SK-N-SH (cell line): Measurements from ENCODE around the gene ASB3. TPM values are rescaled to one million over a fixed set of nuclear protein-coding genes. Genes with fewer than 3 reads are reported as not detected.
"Not testable (repeated sequence)": the region's sequence is repeated elsewhere in the genome, so short reads cannot be mapped to it uniquely, and the experiment has no call there.

ENCODE experiments used
- CTCF ChIA-PET: fragments of 300-600, 350-600 bp; formaldehyde crosslinking; extraction: SDS; loops from one replicate; lab custom pipeline; 2021; lab: Yijun Ruan, JAX
- POLR2A ChIA-PET: fragments of 350-600 bp; sonication (Branson Sonifier 250); formaldehyde crosslinking; extraction: SDS; loops from one replicate; lab custom pipeline; 2020; ENCODE audit warnings: antibody characterized with exemption, inconsistent platforms; lab: Yijun Ruan, JAX
- DNase-seq: peaks from one replicate; pipeline ENCODE4 v3.0.0; 2012
- H2AFZ ChIP-seq: fragments of 200-600 bp; sonication (generic); 2 replicates; pipeline ENCODE4 v1.8.1; 2016; ENCODE audit warnings: antibody characterized with exemption, mild to moderate bottlenecking, low read depth
- H3F3A ChIP-seq: fragments of 200-600 bp; sonication (generic); replicated peaks from 2 replicates; pipeline ENCODE3; 2016; ENCODE audit warnings: antibody characterized with exemption, mild to moderate bottlenecking; ENCODE audit not compliant: insufficient read depth
- H3K27ac ChIP-seq, 2 experiments: fragments of 200-500 bp in 1 of 2; fragments of 200-600 bp in 1 of 2; sonication (Bioruptor generic) in 1 of 2; sonication (generic), shearing (Covaris generic) in 1 of 2; 2 replicates each; pipeline versions ENCODE4 v1.5.1 to v1.6.1; 2014 to 2016; ENCODE audit warnings: low read depth in 2 of 2, inconsistent platforms in 1 of 2, low read length in 1 of 2, mild to moderate bottlenecking in 1 of 2, mixed read lengths in 1 of 2
- H3K27me3 ChIP-seq: fragments of 200-600 bp; sonication (generic), shearing (Covaris generic); 2 replicates; pipeline ENCODE4 v1.6.1; 2016; ENCODE audit warnings: mixed run types; ENCODE audit not compliant: insufficient read depth
- H3K36me3 ChIP-seq, 2 experiments: fragments of 200-500 bp in 1 of 2; fragments of 200-600 bp in 1 of 2; sonication (Bioruptor generic) in 1 of 2; sonication (generic) in 1 of 2; replicated peaks in 1 of 2; 2 replicates each; pipeline versions ENCODE3 to v1.5.1; 2014 to 2016; ENCODE audit warnings: low read length in 1 of 2, mild to moderate bottlenecking in 1 of 2; ENCODE audit not compliant: insufficient read depth in 2 of 2, control insufficient read depth in 1 of 2
- H3K4me1 ChIP-seq, 2 experiments: fragments of 200-500 bp in 1 of 2; fragments of 200-600 bp in 1 of 2; sonication (Bioruptor generic) in 1 of 2; sonication (generic), shearing (Covaris generic) in 1 of 2; 2 replicates each; pipeline versions ENCODE4 v1.5.1 to v1.6.1; 2014 to 2016; ENCODE audit warnings: low read depth in 1 of 2, low read length in 1 of 2, mixed run types in 1 of 2; ENCODE audit not compliant: insufficient read depth in 2 of 2, control insufficient read depth in 1 of 2
- H3K4me2 ChIP-seq: fragments of 200-600 bp; sonication (generic), shearing (Covaris generic); 2 replicates; pipeline ENCODE4 v1.6.1; 2017; ENCODE audit warnings: mixed run types
- H3K4me3 ChIP-seq, 2 experiments: fragments of 200-500 bp in 1 of 2; fragments of 200-600 bp in 1 of 2; sonication (Bioruptor generic) in 1 of 2; sonication (generic), shearing (Covaris generic) in 1 of 2; 2 replicates each; pipeline versions ENCODE4 v1.5.1 to v1.8.1; 2014 to 2016; ENCODE audit warnings: low read depth in 2 of 2, inconsistent platforms in 1 of 2, low read length in 1 of 2, mild to moderate bottlenecking in 1 of 2, mixed read lengths in 1 of 2, moderate library complexity in 1 of 2
- H3K79me2 ChIP-seq: fragments of 200-600 bp; sonication (generic); 2 replicates; pipeline ENCODE4 v1.8.1; 2017; ENCODE audit warnings: mild to moderate bottlenecking; ENCODE audit not compliant: insufficient read depth
- H3K9ac ChIP-seq: fragments of 200-600 bp; sonication (generic); 2 replicates; pipeline ENCODE4 v1.6.1; 2017; ENCODE audit warnings: mixed run types
- H3K9me2 ChIP-seq: fragments of 200-600 bp; sonication (generic); 2 replicates; pipeline ENCODE4 v1.6.1; 2017; ENCODE audit warnings: mixed run types
- H3K9me3 ChIP-seq: fragments of 200-600 bp; sonication (generic); 2 replicates; pipeline ENCODE4 v1.6.1; 2017; ENCODE audit warnings: mixed run types, mild to moderate bottlenecking, moderate library complexity
- H4K20me1 ChIP-seq: fragments of 200-600 bp; sonication (generic); 2 replicates; pipeline ENCODE4 v1.6.1; 2017; ENCODE audit warnings: mild to moderate bottlenecking, mixed run types; ENCODE audit not compliant: insufficient read depth
- EZH2phosphoT487 ChIP-seq: fragments of 200-600 bp; sonication (generic); IDR thresholded peaks from 2 replicates; pipeline ENCODE4 v1.6.1; 2017; ENCODE audit warnings: low read depth, mixed run types, mild to moderate bottlenecking, antibody characterized with exemption, moderate library complexity, borderline replicate concordance
- FOSL2 ChIP-seq: IDR thresholded peaks from 2 replicates; pipeline ENCODE4 v1.4.0; 2012; ENCODE audit warnings: low read depth, mild to moderate bottlenecking, moderate library complexity, borderline replicate concordance
- FOXJ3 ChIP-seq: sonication (generic); formaldehyde crosslinking; IDR thresholded peaks from 2 replicates; pipeline ENCODE4 v1.5.1; 2020; ENCODE audit warnings: mild to moderate bottlenecking, missing genetic modification reagents
- JUND ChIP-seq: IDR thresholded peaks from 2 replicates; pipeline ENCODE4 v1.4.0; 2012
- MEF2A ChIP-seq: IDR thresholded peaks from 2 replicates; pipeline ENCODE4 v1.4.0; 2012; ENCODE audit warnings: low read depth, borderline replicate concordance
- MXI1 ChIP-seq: IDR thresholded peaks from 2 replicates; pipeline ENCODE4 v1.6.1; 2012; ENCODE audit warnings: mild to moderate bottlenecking, low read depth, low read length, improper control_type of control experiment
- NFIC ChIP-seq: IDR thresholded peaks from 2 replicates; pipeline ENCODE4 v1.4.0; 2012; ENCODE audit warnings: borderline replicate concordance
- NRF1 ChIP-seq: IDR thresholded peaks from 2 replicates; pipeline ENCODE4 v1.6.1; 2012; ENCODE audit warnings: low read depth, mild to moderate bottlenecking, low read length
- RAD21 ChIP-seq: IDR thresholded peaks from 2 replicates; pipeline ENCODE4 v1.6.1; 2012; ENCODE audit warnings: mild to moderate bottlenecking, low read length
- RCOR1 ChIP-seq: fragments of 150-350 bp; IDR thresholded peaks from 2 replicates; pipeline ENCODE4 v1.6.1; 2017; ENCODE audit warnings: antibody characterized with exemption, low read length
- RFX5 ChIP-seq: IDR thresholded peaks from 2 replicates; pipeline ENCODE4 v1.6.1; 2012; ENCODE audit warnings: mild to moderate bottlenecking, improper control_type of control experiment, low read length
- TAF1 ChIP-seq: IDR thresholded peaks from 2 replicates; pipeline ENCODE4 v1.6.1; 2012; ENCODE audit warnings: low read depth, mild to moderate bottlenecking, low read length, moderate library complexity, borderline replicate concordance
- TEAD4 ChIP-seq: IDR thresholded peaks from 2 replicates; pipeline ENCODE4 v1.4.0; 2012; ENCODE audit warnings: mild to moderate bottlenecking, borderline replicate concordance; ENCODE audit not compliant: insufficient read depth
- YY1 ChIP-seq: IDR thresholded peaks from 2 replicates; pipeline ENCODE4 v1.4.0; 2012; ENCODE audit warnings: low read depth, mild to moderate bottlenecking
- WGBS: methylation state at CpG from one replicate; pipeline ENCODE4 v1.1.6; 2017; ENCODE audit warnings: low lambda C conversion rate; 5-methylcytosine and 5-hydroxymethylcytosine counted together
- polyA plus RNA-seq, 3 experiments: library from polyadenylated mRNA; depleted of rRNA; stranded (reverse); fragments of >200 nt; gene quantifications; 2 replicates each; pipeline ENCODE4 v1.2.3, GENCODE V29; 2012
- TF ChIP-seq, protein P1 (sequence below): fragments of 150-350 bp; IDR thresholded peaks from 2 replicates; pipeline ENCODE4 v1.6.1; 2017; ENCODE audit warnings: antibody characterized with exemption, low read length, low read depth, borderline replicate concordance
- TF ChIP-seq, protein P2 (sequence below): IDR thresholded peaks from 2 replicates; pipeline ENCODE4; 2012
- TF ChIP-seq, protein P3 (sequence below): fragments of 200-600 bp; sonication (generic); IDR thresholded peaks from 2 replicates; pipeline ENCODE4 v1.6.1; 2017; ENCODE audit warnings: antibody characterized with exemption, mild to moderate bottlenecking, moderate library complexity

Gene ASB3
- polyA plus RNA-seq, 1 of the 3 experiments (the other 2 are of a cell fraction): 16.2 TPM

DNA sequence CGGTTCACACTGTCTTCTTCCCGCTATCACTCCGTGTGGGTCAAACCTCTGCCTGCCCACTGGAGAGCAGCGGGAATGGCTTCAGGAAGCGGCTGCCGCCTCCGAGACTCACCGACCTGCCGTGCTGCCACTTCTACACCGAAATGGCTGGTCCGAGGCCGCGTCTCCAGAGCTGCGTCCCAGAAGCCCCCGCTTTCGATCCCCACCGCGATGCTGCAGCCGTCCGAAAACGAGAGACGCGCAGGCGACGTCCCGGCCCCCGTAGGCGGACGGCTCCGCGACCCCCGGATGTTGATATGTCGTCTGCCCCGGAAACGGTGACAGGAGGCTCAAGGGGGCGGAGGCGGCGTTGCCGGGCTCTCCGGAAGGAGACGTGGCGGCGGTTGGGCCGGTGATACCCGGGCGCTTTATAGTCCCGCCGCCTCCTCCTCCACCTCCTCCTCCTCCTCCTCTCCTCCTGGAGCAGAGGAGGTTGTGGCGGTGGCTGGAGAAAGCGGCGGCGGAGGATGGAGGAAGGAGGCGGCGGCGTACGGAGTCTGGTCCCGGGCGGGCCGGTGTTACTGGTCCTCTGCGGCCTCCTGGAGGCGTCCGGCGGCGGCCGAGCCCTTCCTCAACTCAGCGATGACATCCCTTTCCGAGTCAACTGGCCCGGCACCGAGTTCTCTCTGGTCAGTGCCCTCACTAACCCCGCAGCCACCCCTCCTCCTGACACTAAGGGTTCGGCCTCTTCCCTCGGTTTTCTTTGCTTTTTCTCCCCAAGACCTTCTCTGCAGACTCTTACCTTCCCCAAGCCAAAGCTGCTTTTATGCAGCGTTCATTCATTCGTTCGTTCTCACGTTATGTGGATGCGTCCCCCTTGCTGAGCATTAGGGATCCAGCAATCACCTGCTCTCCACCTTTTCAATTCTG lies at the start of gene ASB3, which contains the start of gene ERLEC1 (continued):
- TF ChIP-seq, protein P1, sequence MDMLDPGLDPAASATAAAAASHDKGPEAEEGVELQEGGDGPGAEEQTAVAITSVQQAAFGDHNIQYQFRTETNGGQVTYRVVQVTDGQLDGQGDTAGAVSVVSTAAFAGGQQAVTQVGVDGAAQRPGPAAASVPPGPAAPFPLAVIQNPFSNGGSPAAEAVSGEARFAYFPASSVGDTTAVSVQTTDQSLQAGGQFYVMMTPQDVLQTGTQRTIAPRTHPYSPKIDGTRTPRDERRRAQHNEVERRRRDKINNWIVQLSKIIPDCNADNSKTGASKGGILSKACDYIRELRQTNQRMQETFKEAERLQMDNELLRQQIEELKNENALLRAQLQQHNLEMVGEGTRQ: no peak
- peak; percentile 80 for TF ChIP-seq TAF1
- 0 out of 2 replicates have a peak, but pooled peaks have one; percentile 12 for TF ChIP-seq NRF1
- no peak for TF ChIP-seq MEF2A

DNA sequence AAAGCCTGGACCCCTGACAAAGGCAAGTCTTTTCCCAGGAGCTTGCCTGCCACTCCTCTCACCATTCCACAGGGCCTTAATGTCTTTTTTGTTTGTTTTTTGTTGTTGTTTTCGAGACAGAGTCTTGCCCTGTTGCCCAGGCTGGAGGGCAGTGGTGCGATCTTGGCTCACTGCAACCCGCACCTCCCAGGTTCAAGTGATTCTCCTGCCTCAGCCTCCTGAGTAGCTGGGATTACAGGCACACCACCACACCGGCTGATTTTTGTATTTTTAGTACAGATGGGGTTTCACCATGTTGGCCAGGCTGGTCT lies 43.2 kb upstream of the ASB3 start:
- H3K36me3 ChIP-seq, H3K79me2 ChIP-seq, H3K27ac ChIP-seq, H3K9me2 ChIP-seq, CTCF ChIA-PET, H3K4me3 ChIP-seq, H3F3A ChIP-seq, H3K27me3 ChIP-seq, H4K20me1 ChIP-seq, POLR2A ChIA-PET, H3K9ac ChIP-seq, DNase-seq, H3K9me3 ChIP-seq, H3K4me2 ChIP-seq, H2AFZ ChIP-seq, H3K4me1 ChIP-seq: not testable (repeated sequence)
- 86% methylated on average over 4 of the region's 4 CpGs for WGBS

DNA sequence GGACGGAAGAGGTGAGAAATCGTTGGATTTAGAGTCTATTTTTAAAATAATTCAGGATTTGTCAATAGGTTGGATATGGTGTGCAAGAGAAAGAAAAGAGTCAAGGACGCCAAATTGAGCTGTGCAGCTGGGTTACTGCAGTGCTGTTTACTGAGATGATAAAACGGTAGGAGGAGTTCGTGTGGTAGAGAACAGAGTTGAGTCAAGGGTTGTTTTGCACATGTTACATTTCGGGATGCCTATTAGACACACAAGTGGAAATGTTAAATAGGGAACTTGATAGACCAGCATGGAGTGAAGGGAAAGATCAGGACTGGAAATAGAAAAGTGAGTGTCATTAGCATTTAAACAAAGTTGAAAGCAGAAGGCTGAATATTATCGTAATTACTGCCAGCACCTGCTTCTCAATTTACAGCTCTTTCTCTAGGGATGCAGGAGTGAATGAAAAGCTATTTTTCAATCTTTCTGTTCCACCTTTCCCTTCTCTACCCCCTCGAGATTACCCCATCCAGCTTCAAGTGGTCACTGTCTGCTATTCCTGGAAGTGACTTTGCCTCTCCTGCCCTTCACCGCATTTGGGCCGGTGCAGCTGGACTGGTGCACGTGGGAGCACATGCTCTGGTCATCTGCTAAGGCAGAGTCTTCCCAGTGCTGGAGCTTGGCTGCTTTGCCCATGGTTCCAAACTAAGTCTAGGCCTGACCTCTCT lies 42.7 kb upstream of the ASB3 start:
- ChIA-PET CTCF (no interaction called here), POLR2A (no interaction called here)
- TF ChIP-seq MXI1 (no peak), TAF1 (no peak), YY1 (no peak), MEF2A (no peak), RFX5 (no peak), EZH2phosphoT487 (no peak), JUND (no peak), TEAD4 (no peak), RAD21 (no peak), RCOR1 (no peak), FOSL2 (no peak), NFIC (no peak), NRF1 (no peak), FOXJ3 (CRISPR knock-in tag) (no peak)
- TF ChIP-seq, protein P2, sequence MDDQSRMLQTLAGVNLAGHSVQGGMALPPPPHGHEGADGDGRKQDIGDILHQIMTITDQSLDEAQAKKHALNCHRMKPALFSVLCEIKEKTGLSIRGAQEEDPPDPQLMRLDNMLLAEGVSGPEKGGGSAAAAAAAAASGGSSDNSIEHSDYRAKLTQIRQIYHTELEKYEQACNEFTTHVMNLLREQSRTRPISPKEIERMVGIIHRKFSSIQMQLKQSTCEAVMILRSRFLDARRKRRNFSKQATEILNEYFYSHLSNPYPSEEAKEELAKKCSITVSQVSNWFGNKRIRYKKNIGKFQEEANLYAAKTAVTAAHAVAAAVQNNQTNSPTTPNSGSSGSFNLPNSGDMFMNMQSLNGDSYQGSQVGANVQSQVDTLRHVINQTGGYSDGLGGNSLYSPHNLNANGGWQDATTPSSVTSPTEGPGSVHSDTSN: no peak
- TF ChIP-seq, protein P3, sequence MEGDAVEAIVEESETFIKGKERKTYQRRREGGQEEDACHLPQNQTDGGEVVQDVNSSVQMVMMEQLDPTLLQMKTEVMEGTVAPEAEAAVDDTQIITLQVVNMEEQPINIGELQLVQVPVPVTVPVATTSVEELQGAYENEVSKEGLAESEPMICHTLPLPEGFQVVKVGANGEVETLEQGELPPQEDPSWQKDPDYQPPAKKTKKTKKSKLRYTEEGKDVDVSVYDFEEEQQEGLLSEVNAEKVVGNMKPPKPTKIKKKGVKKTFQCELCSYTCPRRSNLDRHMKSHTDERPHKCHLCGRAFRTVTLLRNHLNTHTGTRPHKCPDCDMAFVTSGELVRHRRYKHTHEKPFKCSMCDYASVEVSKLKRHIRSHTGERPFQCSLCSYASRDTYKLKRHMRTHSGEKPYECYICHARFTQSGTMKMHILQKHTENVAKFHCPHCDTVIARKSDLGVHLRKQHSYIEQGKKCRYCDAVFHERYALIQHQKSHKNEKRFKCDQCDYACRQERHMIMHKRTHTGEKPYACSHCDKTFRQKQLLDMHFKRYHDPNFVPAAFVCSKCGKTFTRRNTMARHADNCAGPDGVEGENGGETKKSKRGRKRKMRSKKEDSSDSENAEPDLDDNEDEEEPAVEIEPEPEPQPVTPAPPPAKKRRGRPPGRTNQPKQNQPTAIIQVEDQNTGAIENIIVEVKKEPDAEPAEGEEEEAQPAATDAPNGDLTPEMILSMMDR: no peak
- TF ChIP-seq, protein P1: no peak

More for the DNA sequence above, 42.7 kb upstream of the ASB3 start:
- no peaks in the 10 kb centered on the region for H3K9me2 ChIP-seq
- H4K20me1 ChIP-seq: no peaks in the 10 kb centered on the region
- no peak overlapping the region for H3K4me3 ChIP-seq
- H3K79me2 ChIP-seq: no peaks in the 10 kb centered on the region
- no peaks in the 10 kb centered on the region for H3K27me3 ChIP-seq
- no peaks in the 10 kb centered on the region for H3F3A ChIP-seq
- H3K4me1 ChIP-seq: no peaks in the 10 kb centered on the region
- no peak overlapping the region for H3K4me2 ChIP-seq
- no peak overlapping the region for H3K27ac ChIP-seq
- H3K36me3 ChIP-seq: no peaks in the 10 kb centered on the region
- no peak overlapping the region for H2AFZ ChIP-seq
- no peaks in the 10 kb centered on the region for H3K9me3 ChIP-seq
- 74% methylated on average over 11 of the region's 11 CpGs for WGBS
- no peak overlapping the region for H3K9ac ChIP-seq
- DNase-seq: no peak
